SK-N-SH treated with all-trans-retinoic acid at 6 μM for 48 hours (cell line): ENCODE results near the gene DHODH.
A peak's percentile ranks its signal among the peaks of the same experiment; 100 is the strongest.

Experiments
- ATAC-seq: fragments of 200-7000 bp; cut with Tn5 transposase; 3 replicates; pipeline ENCODE4 v1.9.1; 2020; ENCODE audit warnings: mild to moderate bottlenecking, moderate library complexity
- ARNTL ChIP-seq: fragments of 450-650 bp; formaldehyde crosslinking; IDR thresholded peaks from 2 replicates; pipeline ENCODE4 v1.5.0; 2020; ENCODE audit warnings: low read depth, mild to moderate bottlenecking, moderate library complexity, borderline replicate concordance
- BACH2 ChIP-seq: fragments of 250-450 bp; sonication (Bioruptor Pico); IDR thresholded peaks from 2 replicates; pipeline ENCODE4 v1.9.0; 2021; ENCODE audit warnings: mild to moderate bottlenecking, borderline replicate concordance
- CSDC2 ChIP-seq: fragments of 250-450 bp; sonication (Bioruptor Pico); IDR thresholded peaks from 2 replicates; pipeline ENCODE4 v1.5.0; 2020; ENCODE audit warnings: mild to moderate bottlenecking, moderate library complexity
- ESRRG ChIP-seq: fragments of 250-450 bp; sonication (Bioruptor Pico); IDR thresholded peaks from 2 replicates; pipeline ENCODE4 v1.6.1; 2021; ENCODE audit warnings: mild to moderate bottlenecking
- GLIS3 ChIP-seq: fragments of 250-450 bp; sonication (Bioruptor Pico); IDR thresholded peaks from 2 replicates; pipeline ENCODE4 v1.5.0; 2020; ENCODE audit warnings: mild to moderate bottlenecking, moderate library complexity
- ISL1 ChIP-seq: fragments of 250-450 bp; sonication (Bioruptor Pico); IDR thresholded peaks from 2 replicates; pipeline ENCODE4 v2.1.2; 2022; ENCODE audit warnings: mild to moderate bottlenecking, moderate library complexity
- OSR1 ChIP-seq: fragments of 250-450 bp; sonication (Bioruptor Pico); IDR thresholded peaks from 2 replicates; pipeline ENCODE4 v1.8.0; 2022; ENCODE audit warnings: moderate library complexity, mild to moderate bottlenecking, inconsistent platforms
- PPARA ChIP-seq: fragments of 250-450 bp; sonication (Bioruptor Pico); IDR thresholded peaks from 2 replicates; pipeline ENCODE4 v1.5.0; 2020; ENCODE audit warnings: mild to moderate bottlenecking, borderline replicate concordance
- RARB ChIP-seq: fragments of 250-450 bp; sonication (Bioruptor Pico); IDR thresholded peaks from 2 replicates; pipeline ENCODE4 v1.8.0; 2021; ENCODE audit warnings: mild to moderate bottlenecking, moderate library complexity
- SNAI2 ChIP-seq: fragments of 250-450 bp; sonication (Bioruptor Pico); IDR thresholded peaks from 2 replicates; pipeline ENCODE4 v1.5.0; 2020; ENCODE audit warnings: mild to moderate bottlenecking, moderate library complexity
- TCF4 ChIP-seq: fragments of 250-450 bp; sonication (Bioruptor Pico); IDR thresholded peaks from 2 replicates; pipeline ENCODE4 v1.8.0; 2021; ENCODE audit warnings: mild to moderate bottlenecking, moderate library complexity, borderline replicate concordance
- TOX ChIP-seq: fragments of 250-450 bp; sonication (Bioruptor Pico); IDR thresholded peaks from 2 replicates; pipeline ENCODE4 v1.8.0; 2021; ENCODE audit warnings: mild to moderate bottlenecking, moderate library complexity, borderline replicate concordance
- ZFP30 ChIP-seq: fragments of 450-650 bp; formaldehyde crosslinking; IDR thresholded peaks from 2 replicates; pipeline ENCODE4 v1.5.0; 2022; ENCODE audit warnings: mild to moderate bottlenecking, moderate library complexity
- ZNF565 ChIP-seq: fragments of 450-650 bp; formaldehyde crosslinking; conservative IDR thresholded peaks from 2 replicates; pipeline ENCODE4 v1.5.0; 2020; ENCODE audit warnings: low read depth, mild to moderate bottlenecking, moderate library complexity
- ZNF70 ChIP-seq: fragments of 450-650 bp; formaldehyde crosslinking; IDR thresholded peaks from 2 replicates; pipeline ENCODE4 v1.5.0; 2020; ENCODE audit warnings: mild to moderate bottlenecking, moderate library complexity
- ZNF8 ChIP-seq: fragments of 450-650 bp; formaldehyde crosslinking; IDR thresholded peaks from 2 replicates; pipeline ENCODE4 v1.5.0; 2020; ENCODE audit warnings: mild to moderate bottlenecking, moderate library complexity
- TF ChIP-seq, protein P1 (sequence below): fragments of 250-450 bp; sonication (Bioruptor Pico); IDR thresholded peaks from 2 replicates; pipeline ENCODE4 v1.8.0; 2020; ENCODE audit warnings: mild to moderate bottlenecking, moderate library complexity, borderline replicate concordance
- TF ChIP-seq, protein P2 (sequence below): fragments of 250-450 bp; sonication (Bioruptor Pico); IDR thresholded peaks from 2 replicates; pipeline ENCODE4 v1.5.0; 2020; ENCODE audit warnings: mild to moderate bottlenecking, moderate library complexity
- TF ChIP-seq, protein P3 (sequence below): fragments of 250-450 bp; sonication (Bioruptor Pico); IDR thresholded peaks from 2 replicates; pipeline ENCODE4 v1.5.1; 2021; ENCODE audit warnings: mild to moderate bottlenecking, moderate library complexity
- TF ChIP-seq, protein P4 (sequence below): fragments of 250-450 bp; sonication (Bioruptor Pico); IDR thresholded peaks from 2 replicates; pipeline ENCODE4 v1.8.0; 2021; ENCODE audit warnings: low read depth, mild to moderate bottlenecking, moderate library complexity, borderline replicate concordance

Gene DHODH

DNA sequence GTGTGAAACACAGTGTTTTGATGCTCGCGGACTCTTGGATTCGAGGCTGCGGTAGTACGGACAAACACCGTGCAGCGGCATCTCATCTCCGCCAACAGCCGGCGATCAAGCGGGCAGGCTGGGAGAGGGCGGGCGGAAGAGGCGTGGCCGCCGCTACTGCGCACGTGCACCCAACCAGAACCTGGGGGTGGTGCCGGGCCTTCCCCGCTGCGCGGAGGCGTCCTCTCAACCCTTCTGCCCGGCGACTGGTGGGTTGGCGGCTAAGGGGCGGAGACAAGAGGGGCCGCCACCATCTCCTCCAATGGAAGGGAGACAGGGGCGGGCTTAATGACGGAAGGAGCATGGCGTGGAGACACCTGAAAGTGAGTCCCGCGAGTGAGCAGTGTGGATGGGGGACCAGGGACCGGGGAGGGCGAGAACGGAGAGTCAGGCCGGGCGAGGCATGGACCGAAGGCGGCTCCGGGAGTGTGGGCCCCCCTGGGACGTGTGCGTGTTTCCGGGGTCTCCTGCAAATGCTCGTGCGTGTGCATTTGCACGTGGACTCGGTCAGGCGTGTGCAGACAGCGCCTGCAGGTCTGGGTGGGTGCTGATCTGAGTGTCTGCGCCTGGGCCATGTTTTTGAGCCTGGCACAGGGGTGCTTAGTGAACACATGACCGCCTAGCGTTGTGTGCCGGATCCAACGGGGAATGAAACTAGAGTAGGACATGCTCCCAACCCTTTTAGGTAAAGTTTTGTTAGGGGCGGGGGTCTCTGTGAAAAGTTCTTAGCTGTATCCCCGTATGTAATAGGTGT lies at the start of gene DHODH:
TSS of gene DHODH (plus strand) at position 321 of the 793 bp plus-strand sequence. CDS start at position 342, 21 bp downstream.
- peak; percentile 100 for ATAC-seq
- TF ChIP-seq, protein P1, sequence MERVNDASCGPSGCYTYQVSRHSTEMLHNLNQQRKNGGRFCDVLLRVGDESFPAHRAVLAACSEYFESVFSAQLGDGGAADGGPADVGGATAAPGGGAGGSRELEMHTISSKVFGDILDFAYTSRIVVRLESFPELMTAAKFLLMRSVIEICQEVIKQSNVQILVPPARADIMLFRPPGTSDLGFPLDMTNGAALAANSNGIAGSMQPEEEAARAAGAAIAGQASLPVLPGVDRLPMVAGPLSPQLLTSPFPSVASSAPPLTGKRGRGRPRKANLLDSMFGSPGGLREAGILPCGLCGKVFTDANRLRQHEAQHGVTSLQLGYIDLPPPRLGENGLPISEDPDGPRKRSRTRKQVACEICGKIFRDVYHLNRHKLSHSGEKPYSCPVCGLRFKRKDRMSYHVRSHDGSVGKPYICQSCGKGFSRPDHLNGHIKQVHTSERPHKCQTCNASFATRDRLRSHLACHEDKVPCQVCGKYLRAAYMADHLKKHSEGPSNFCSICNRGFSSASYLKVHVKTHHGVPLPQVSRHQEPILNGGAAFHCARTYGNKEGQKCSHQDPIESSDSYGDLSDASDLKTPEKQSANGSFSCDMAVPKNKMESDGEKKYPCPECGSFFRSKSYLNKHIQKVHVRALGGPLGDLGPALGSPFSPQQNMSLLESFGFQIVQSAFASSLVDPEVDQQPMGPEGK (CRISPR knock-in tag), result no peak
- no peak for TF ChIP-seq RARB (CRISPR knock-in tag)
- TF ChIP-seq BACH2 (CRISPR knock-in tag), result no peak
- no peak for TF ChIP-seq TOX (CRISPR knock-in tag)
- TF ChIP-seq ZFP30 (CRISPR knock-in tag), result no peak
- TF ChIP-seq OSR1 (CRISPR knock-in tag), result no peak
- no peak for TF ChIP-seq GLIS3 (CRISPR knock-in tag)
- TF ChIP-seq ZNF70 (CRISPR knock-in tag), result no peak
- TF ChIP-seq ZNF565 (CRISPR knock-in tag), result no peak
- TF ChIP-seq ESRRG (CRISPR knock-in tag), result no peak
- no peak for TF ChIP-seq CSDC2 (CRISPR knock-in tag)
- no peak for TF ChIP-seq ARNTL (CRISPR knock-in tag)
- TF ChIP-seq, protein P2, sequence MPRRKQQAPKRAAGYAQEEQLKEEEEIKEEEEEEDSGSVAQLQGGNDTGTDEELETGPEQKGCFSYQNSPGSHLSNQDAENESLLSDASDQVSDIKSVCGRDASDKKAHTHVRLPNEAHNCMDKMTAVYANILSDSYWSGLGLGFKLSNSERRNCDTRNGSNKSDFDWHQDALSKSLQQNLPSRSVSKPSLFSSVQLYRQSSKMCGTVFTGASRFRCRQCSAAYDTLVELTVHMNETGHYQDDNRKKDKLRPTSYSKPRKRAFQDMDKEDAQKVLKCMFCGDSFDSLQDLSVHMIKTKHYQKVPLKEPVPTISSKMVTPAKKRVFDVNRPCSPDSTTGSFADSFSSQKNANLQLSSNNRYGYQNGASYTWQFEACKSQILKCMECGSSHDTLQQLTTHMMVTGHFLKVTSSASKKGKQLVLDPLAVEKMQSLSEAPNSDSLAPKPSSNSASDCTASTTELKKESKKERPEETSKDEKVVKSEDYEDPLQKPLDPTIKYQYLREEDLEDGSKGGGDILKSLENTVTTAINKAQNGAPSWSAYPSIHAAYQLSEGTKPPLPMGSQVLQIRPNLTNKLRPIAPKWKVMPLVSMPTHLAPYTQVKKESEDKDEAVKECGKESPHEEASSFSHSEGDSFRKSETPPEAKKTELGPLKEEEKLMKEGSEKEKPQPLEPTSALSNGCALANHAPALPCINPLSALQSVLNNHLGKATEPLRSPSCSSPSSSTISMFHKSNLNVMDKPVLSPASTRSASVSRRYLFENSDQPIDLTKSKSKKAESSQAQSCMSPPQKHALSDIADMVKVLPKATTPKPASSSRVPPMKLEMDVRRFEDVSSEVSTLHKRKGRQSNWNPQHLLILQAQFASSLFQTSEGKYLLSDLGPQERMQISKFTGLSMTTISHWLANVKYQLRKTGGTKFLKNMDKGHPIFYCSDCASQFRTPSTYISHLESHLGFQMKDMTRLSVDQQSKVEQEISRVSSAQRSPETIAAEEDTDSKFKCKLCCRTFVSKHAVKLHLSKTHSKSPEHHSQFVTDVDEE (CRISPR knock-in tag), result no peak
- TF ChIP-seq SNAI2 (CRISPR knock-in tag), result no peak
- no peak for TF ChIP-seq ISL1
- TF ChIP-seq, protein P3, sequence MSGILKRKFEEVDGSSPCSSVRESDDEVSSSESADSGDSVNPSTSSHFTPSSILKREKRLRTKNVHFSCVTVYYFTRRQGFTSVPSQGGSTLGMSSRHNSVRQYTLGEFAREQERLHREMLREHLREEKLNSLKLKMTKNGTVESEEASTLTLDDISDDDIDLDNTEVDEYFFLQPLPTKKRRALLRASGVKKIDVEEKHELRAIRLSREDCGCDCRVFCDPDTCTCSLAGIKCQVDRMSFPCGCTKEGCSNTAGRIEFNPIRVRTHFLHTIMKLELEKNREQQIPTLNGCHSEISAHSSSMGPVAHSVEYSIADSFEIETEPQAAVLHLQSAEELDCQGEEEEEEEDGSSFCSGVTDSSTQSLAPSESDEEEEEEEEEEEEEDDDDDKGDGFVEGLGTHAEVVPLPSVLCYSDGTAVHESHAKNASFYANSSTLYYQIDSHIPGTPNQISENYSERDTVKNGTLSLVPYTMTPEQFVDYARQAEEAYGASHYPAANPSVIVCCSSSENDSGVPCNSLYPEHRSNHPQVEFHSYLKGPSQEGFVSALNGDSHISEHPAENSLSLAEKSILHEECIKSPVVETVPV (CRISPR knock-in tag), result no peak
- TF ChIP-seq TCF4 (CRISPR knock-in tag), result no peak
- TF ChIP-seq PPARA (CRISPR knock-in tag), result no peak
- TF ChIP-seq, protein P4, sequence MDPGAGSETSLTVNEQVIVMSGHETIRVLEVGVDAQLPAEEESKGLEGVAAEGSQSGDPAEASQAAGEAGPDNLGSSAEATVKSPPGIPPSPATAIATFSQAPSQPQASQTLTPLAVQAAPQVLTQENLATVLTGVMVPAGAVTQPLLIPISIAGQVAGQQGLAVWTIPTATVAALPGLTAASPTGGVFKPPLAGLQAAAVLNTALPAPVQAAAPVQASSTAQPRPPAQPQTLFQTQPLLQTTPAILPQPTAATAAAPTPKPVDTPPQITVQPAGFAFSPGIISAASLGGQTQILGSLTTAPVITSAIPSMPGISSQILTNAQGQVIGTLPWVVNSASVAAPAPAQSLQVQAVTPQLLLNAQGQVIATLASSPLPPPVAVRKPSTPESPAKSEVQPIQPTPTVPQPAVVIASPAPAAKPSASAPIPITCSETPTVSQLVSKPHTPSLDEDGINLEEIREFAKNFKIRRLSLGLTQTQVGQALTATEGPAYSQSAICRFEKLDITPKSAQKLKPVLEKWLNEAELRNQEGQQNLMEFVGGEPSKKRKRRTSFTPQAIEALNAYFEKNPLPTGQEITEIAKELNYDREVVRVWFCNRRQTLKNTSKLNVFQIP, result no peak

DNA sequence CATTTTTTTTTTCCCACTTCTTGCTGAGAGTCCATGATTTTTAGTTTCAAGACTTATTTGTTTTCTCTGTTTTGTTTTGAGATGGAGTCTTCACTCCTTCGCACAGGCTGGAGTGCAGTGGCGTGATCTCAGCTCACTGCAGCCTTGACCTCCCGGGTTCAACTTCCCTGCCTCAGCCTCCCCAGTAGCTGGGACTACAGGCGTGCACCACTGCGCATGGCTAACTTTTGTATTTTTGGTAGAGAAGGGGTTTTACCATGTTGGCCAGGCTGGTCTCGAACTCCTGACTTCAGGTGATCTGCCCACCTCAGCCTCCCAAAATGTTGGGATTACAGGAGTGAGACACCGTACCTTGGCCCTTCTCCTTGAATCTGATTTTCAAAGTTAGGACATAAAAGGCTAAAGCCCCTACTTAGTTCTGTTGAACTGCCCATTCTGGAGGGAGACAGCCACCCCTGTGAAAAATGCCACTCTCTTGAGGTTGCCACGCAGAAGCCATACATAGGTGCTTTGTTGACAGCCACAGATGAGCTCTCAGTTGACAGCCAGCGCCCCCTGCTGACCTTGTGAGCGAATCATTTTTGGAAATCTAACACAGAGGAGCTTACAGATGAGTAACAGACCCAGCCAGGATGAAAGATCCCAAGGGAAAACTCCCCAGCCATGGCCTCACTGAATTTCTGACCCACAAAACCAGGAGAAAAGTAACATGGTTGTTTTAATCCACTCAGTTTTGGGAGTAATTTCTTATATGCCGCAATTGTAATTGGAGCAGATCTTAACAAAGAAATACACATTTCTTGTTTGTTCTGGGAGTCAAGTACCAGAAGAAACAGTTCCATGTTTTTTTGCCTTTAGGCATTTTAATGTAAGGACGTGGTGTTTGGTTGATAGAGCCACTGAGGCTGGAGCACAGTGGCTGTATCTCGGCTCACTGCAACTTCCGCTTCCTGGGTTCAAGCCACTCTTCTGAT lies 47.2 kb upstream of the DHODH start:
- no peak for TF ChIP-seq TOX (CRISPR knock-in tag)
- ATAC-seq, result peak; percentile 100

DNA sequence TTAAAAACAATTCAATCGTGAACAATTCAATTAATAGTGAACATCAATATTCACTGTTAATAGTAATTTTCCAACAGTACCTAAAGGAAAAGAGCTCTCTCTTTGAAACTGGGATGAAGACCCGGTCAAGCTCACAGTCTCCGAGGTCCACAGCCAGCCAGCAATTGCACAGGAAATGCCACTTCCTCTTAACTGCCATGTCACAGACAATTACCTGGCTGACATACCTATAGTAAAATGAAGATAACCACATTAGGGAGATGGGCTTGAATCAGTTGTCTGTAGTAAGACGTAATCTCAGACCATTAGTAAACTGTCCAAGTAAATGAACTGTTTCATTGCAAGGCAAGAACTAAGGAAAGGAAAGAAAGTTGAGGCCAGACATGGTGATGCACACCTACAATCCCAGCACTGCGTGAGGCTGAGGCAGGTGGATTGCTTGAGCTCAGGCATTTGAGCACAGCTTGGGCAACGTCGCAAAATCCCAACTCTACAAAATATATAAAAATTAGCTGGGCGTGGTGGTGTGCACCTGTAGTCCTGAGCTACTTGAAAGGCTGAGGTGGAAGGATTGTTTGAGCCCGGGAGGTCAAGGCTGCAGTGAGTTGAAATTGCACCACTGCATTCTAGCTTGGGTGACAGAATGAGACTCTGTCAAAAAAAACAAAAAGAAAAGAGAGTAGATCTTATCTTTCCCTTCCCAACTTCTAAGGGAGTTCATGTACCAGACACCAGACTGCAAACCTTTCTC lies 45.2 kb upstream of the DHODH start:
- TF ChIP-seq GLIS3 (CRISPR knock-in tag) (no peak), ESRRG (CRISPR knock-in tag) (no peak), ZNF8 (no peak), ZNF565 (CRISPR knock-in tag) (no peak), TCF4 (CRISPR knock-in tag) (no peak), ARNTL (CRISPR knock-in tag) (no peak)
- no peak for ATAC-seq
